Occipital lobe (tissue), 2 donors: ENCODE results near the gene CAMSAP1. TPM values are rescaled to one million over a fixed set of nuclear protein-coding genes. Genes with fewer than 3 reads are reported as not detected.

Source experiments
- DNase-seq: peaks from one replicate; lab custom pipeline; 2025; lab: John Stamatoyannopoulos, UW
- total RNA-seq: library from RNA; depleted of rRNA; stranded (reverse); fragments of >200 nt; gene quantifications from one replicate; pipeline ENCODE4 v1.2.3, GENCODE V29; 2014

CAMSAP1 gene
- total RNA-seq, 1 donor from 2014 or later = 128 TPM

GRCh38 chr9:135792268-135793128, 114.8 kb downstream of the CAMSAP1 start:
- no peak for DNase-seq

- DNase-seq = no peak
These were observed 115.7 kb downstream of the CAMSAP1 start for GRCh38 chr9:135791431-135792267.

- no peak for DNase-seq
These were observed 116.5 kb downstream of the CAMSAP1 start for GRCh38 chr9:135790850-135791249.

GRCh38 chr9:135790356-135790755, 117.0 kb downstream of the CAMSAP1 start:
- no peak for DNase-seq

GRCh38 chr9:135789838-135790291, 117.5 kb downstream of the CAMSAP1 start:
- DNase-seq = no peak

- no peak for DNase-seq
These were observed 118.6 kb downstream of the CAMSAP1 start for GRCh38 chr9:135788576-135789300.

GRCh38 chr9:135787776-135788575, 119.4 kb downstream of the CAMSAP1 start:
- DNase-seq = no peak

- no peak for DNase-seq
These were observed 120.0 kb downstream of the CAMSAP1 start for GRCh38 chr9:135787317-135787716.

- no peak for DNase-seq
These were observed 121.1 kb downstream of the CAMSAP1 start for GRCh38 chr9:135786146-135786690.

- no peak for DNase-seq
These were observed 122.3 kb downstream of the CAMSAP1 start for GRCh38 chr9:135785013-135785575.

GRCh38 chr9:135783540-135784245, 123.7 kb downstream of the CAMSAP1 start:
- no peak for DNase-seq

GRCh38 chr9:135782946-135783345, 124.4 kb downstream of the CAMSAP1 start:
- DNase-seq = no peak

GRCh38 chr9:135780626-135781025, 126.7 kb downstream of the CAMSAP1 start:
- no peak for DNase-seq

GRCh38 chr9:135780086-135780485, 127.3 kb downstream of the CAMSAP1 start:
- DNase-seq = no peak

- DNase-seq = no peak
These were observed 127.8 kb downstream of the CAMSAP1 start for GRCh38 chr9:135779571-135779970.

- DNase-seq = no peak
These were observed 128.9 kb downstream of the CAMSAP1 start for GRCh38 chr9:135778421-135778820.

- DNase-seq = no peak
These were observed 129.6 kb downstream of the CAMSAP1 start for GRCh38 chr9:135777623-135778177.

- no peak for DNase-seq
These were observed 130.3 kb downstream of the CAMSAP1 start for GRCh38 chr9:135776893-135777622.
